K562 (cell line): ENCODE measurements around the gene CUL5. TPM values are rescaled to one million over a fixed set of nuclear protein-coding genes. Genes with fewer than 3 reads are reported as not detected.

ENCODE experiments used
- EP300 ChIP-seq: IDR thresholded peaks from 2 replicates; pipeline ENCODE4 v1.6.1; 2012; ENCODE audit warnings: low read length, improper control_type of control experiment
- FOXJ2 ChIP-seq: fragments of 200-800 bp; sonication (Bioruptor generic); IDR thresholded peaks from 2 replicates; pipeline ENCODE4 v1.6.1; 2016; ENCODE audit warnings: missing genetic modification characterization, missing compliant biosample characterization
- GTF2E2 ChIP-seq: fragments of 200-800 bp; sonication (Bioruptor generic); IDR thresholded peaks from 2 replicates; pipeline ENCODE4 v1.6.1; 2016; ENCODE audit warnings: missing genetic modification characterization, missing compliant biosample characterization
- KLF6 ChIP-seq: fragments of 250-450 bp; sonication (Bioruptor Pico); IDR thresholded peaks from 2 replicates; pipeline ENCODE4 v1.4.0; 2020; ENCODE audit warnings: mild to moderate bottlenecking, moderate library complexity, borderline replicate concordance
- NFRKB ChIP-seq: fragments of 450-650 bp; IDR thresholded peaks from 2 replicates; pipeline ENCODE4 v1.6.1; 2016; ENCODE audit warnings: low read depth
- PHB ChIP-seq: fragments of 250-450 bp; sonication (Bioruptor Pico); IDR thresholded peaks from 2 replicates; pipeline ENCODE4 v1.5.0; 2021
- RBBP5 ChIP-seq: fragments of 200-600 bp; sonication (generic); IDR thresholded peaks from 2 replicates; pipeline ENCODE4 v1.6.1; 2012; ENCODE audit warnings: borderline replicate concordance, mild to moderate bottlenecking, low read length, control low read depth, inconsistent platforms; ENCODE audit not compliant: insufficient read depth, poor library complexity, severe bottlenecking
- RBM22 ChIP-seq: fragments of 200-400 bp; formaldehyde crosslinking; IDR thresholded peaks from 2 replicates; pipeline ENCODE4 v1.6.1; 2018; ENCODE audit warnings: low read length, low read depth; ENCODE audit not compliant: poor library complexity, severe bottlenecking
- RBM25 ChIP-seq: fragments of 200-400 bp; formaldehyde crosslinking; IDR thresholded peaks from 2 replicates; pipeline ENCODE4 v1.6.1; 2018; ENCODE audit warnings: low read length, low read depth, moderate library complexity; ENCODE audit not compliant: severe bottlenecking
- ZHX1 ChIP-seq: fragments of 150-350 bp; conservative IDR thresholded peaks from 2 replicates; pipeline ENCODE4 v1.6.1; 2014; ENCODE audit warnings: low read length
- ZNF282 ChIP-seq: sonication (generic); formaldehyde crosslinking; IDR thresholded peaks from 2 replicates; pipeline ENCODE4 v1.8.1; 2023; ENCODE audit warnings: missing genetic modification reagents
- ZNF766 ChIP-seq: fragments of 200-800 bp; sonication (Bioruptor generic); conservative IDR thresholded peaks from 2 replicates; pipeline ENCODE4 v1.6.1; 2016; ENCODE audit warnings: missing genetic modification characterization, missing compliant biosample characterization
- polyA plus RNA-seq, 8 experiments: library from polyadenylated mRNA; depleted of rRNA in 4 of 8; stranded (reverse) in 5 of 8; unstranded in 3 of 8; fragments of >200 nt; fragmentation: Nextera tagmentation in 2 of 8; fragmentation: Illumina TruSeq in 1 of 8; extraction: Ambion mirVana in 2 of 8; extraction: Trizol in 1 of 8; gene quantifications; 2 replicates each; pipeline versions ENCODE4 v1.2.1 to v1.2.3, GENCODE V29; 2011 to 2014; ENCODE audit warnings: inconsistent platforms in 1 of 8, missing spikeins in 1 of 8
- total RNA-seq, 7 experiments: library from RNA; depleted of rRNA in 6 of 7; stranded (reverse); fragments of >200 nt in 6 of 7; fragmentation: Illumina TruSeq in 2 of 7; extraction: Trizol in 2 of 7; gene quantifications; 2 replicates each; pipeline versions ENCODE4 v1.2.1 to v1.2.3, GENCODE V29; 2011 to 2021; ENCODE audit warnings: low replicate concordance in 1 of 7
- TF ChIP-seq, protein P1 (sequence below): fragments of 200-600 bp; sonication (generic); IDR thresholded peaks from one replicate; pipeline ENCODE4 v1.6.1; 2012; ENCODE audit warnings: mild to moderate bottlenecking, low read depth, low read length, inconsistent platforms

Gene CUL5
- total and polyA plus RNA-seq, 9 of the 15 experiments (the other 6 are each of a cell fraction or from before 2014, with no cell fraction given), result 14.3 to 45.9 (median 23.0) TPM

DNA sequence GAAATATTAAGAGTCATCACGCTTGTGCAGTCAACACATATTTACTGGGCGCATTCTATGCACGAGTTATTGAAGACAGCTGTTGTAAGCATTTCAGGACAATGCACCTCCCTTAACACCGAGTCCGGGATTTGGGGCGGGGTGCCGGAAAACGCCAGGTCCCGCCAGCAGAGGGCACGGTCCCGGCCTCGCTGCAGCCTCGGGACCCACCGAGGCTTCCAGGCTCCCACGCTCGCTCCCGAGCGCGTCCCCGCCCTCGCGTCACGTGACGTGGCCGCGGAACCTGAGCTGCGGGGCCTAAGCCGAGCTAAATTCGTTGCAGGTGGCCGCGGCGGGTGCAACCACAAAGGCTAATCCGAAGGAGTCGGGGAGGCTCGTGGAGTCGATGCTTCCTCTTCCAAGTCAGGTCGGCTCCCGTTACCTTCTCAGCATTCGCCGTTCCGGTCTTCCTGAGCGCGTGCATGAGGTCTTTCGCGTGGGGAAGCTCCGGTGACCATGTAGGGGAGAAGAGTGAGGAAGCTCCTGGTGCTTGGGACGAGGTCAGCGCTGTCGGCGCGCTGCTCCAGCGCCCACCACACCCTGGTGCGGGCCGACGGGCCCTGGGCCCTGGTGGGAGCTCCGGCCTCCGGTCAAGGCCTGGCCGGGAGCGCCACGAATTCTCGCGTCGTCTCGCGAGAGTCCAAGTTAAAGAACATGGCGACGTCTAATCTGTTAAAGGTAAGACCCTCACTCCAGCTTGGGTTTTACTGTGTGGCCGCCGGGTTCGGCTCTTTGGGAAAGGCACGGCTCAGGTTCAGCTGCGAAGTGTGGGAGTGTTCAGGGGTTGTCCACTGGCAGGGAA lies at the start of gene CUL5 (continued):
- TF ChIP-seq, protein P1, sequence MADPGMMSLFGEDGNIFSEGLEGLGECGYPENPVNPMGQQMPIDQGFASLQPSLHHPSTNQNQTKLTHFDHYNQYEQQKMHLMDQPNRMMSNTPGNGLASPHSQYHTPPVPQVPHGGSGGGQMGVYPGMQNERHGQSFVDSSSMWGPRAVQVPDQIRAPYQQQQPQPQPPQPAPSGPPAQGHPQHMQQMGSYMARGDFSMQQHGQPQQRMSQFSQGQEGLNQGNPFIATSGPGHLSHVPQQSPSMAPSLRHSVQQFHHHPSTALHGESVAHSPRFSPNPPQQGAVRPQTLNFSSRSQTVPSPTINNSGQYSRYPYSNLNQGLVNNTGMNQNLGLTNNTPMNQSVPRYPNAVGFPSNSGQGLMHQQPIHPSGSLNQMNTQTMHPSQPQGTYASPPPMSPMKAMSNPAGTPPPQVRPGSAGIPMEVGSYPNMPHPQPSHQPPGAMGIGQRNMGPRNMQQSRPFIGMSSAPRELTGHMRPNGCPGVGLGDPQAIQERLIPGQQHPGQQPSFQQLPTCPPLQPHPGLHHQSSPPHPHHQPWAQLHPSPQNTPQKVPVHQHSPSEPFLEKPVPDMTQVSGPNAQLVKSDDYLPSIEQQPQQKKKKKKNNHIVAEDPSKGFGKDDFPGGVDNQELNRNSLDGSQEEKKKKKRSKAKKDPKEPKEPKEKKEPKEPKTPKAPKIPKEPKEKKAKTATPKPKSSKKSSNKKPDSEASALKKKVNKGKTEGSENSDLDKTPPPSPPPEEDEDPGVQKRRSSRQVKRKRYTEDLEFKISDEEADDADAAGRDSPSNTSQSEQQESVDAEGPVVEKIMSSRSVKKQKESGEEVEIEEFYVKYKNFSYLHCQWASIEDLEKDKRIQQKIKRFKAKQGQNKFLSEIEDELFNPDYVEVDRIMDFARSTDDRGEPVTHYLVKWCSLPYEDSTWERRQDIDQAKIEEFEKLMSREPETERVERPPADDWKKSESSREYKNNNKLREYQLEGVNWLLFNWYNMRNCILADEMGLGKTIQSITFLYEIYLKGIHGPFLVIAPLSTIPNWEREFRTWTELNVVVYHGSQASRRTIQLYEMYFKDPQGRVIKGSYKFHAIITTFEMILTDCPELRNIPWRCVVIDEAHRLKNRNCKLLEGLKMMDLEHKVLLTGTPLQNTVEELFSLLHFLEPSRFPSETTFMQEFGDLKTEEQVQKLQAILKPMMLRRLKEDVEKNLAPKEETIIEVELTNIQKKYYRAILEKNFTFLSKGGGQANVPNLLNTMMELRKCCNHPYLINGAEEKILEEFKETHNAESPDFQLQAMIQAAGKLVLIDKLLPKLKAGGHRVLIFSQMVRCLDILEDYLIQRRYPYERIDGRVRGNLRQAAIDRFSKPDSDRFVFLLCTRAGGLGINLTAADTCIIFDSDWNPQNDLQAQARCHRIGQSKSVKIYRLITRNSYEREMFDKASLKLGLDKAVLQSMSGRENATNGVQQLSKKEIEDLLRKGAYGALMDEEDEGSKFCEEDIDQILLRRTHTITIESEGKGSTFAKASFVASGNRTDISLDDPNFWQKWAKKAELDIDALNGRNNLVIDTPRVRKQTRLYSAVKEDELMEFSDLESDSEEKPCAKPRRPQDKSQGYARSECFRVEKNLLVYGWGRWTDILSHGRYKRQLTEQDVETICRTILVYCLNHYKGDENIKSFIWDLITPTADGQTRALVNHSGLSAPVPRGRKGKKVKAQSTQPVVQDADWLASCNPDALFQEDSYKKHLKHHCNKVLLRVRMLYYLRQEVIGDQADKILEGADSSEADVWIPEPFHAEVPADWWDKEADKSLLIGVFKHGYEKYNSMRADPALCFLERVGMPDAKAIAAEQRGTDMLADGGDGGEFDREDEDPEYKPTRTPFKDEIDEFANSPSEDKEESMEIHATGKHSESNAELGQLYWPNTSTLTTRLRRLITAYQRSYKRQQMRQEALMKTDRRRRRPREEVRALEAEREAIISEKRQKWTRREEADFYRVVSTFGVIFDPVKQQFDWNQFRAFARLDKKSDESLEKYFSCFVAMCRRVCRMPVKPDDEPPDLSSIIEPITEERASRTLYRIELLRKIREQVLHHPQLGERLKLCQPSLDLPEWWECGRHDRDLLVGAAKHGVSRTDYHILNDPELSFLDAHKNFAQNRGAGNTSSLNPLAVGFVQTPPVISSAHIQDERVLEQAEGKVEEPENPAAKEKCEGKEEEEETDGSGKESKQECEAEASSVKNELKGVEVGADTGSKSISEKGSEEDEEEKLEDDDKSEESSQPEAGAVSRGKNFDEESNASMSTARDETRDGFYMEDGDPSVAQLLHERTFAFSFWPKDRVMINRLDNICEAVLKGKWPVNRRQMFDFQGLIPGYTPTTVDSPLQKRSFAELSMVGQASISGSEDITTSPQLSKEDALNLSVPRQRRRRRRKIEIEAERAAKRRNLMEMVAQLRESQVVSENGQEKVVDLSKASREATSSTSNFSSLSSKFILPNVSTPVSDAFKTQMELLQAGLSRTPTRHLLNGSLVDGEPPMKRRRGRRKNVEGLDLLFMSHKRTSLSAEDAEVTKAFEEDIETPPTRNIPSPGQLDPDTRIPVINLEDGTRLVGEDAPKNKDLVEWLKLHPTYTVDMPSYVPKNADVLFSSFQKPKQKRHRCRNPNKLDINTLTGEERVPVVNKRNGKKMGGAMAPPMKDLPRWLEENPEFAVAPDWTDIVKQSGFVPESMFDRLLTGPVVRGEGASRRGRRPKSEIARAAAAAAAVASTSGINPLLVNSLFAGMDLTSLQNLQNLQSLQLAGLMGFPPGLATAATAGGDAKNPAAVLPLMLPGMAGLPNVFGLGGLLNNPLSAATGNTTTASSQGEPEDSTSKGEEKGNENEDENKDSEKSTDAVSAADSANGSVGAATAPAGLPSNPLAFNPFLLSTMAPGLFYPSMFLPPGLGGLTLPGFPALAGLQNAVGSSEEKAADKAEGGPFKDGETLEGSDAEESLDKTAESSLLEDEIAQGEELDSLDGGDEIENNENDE, result no peak
- peak; percentile 12; the same call in 1 of the 2 replicates for TF ChIP-seq KLF6
- no peak; the same call in 1 of the 2 replicates for TF ChIP-seq ZHX1
- no peak for TF ChIP-seq RBM25
- TF ChIP-seq RBBP5, result peak; percentile 83
- TF ChIP-seq RBM22, result no peak
- TF ChIP-seq GTF2E2, result no peak; the same call in 1 of the 2 replicates
- peak; percentile 32; the same call in 1 of the 2 replicates for TF ChIP-seq FOXJ2 (tag)
- TF ChIP-seq NFRKB, result peak; percentile 90
- TF ChIP-seq PHB (CRISPR knock-in tag), result no peak
- TF ChIP-seq ZNF766, result peak; percentile 78; the same call in 1 of the 2 replicates
- TF ChIP-seq ZNF282 (CRISPR knock-in tag), result 0 out of 2 replicates have a peak, but pooled peaks have one; percentile 12
- 0 out of 2 replicates have a peak, but pooled peaks have one; percentile 11 for TF ChIP-seq EP300
